HepG2 (cell line): ENCODE data around the gene CCT6A.
"Not testable (repeated sequence)": the region's sequence is repeated elsewhere in the genome, so short reads cannot be mapped to it uniquely, and the experiment has no call there.

Source experiments
- CTCF ChIP-seq: sonication (generic); formaldehyde crosslinking; IDR thresholded peaks from 2 replicates; pipeline ENCODE4 v1.5.0; 2020; ENCODE audit warnings: mild to moderate bottlenecking, missing genetic modification reagents, moderate library complexity
- EZH2 ChIP-seq: conservative IDR thresholded peaks from 2 replicates; pipeline ENCODE4 v1.6.1; 2012; ENCODE audit warnings: mild to moderate bottlenecking, low read depth, low read length, moderate library complexity
- MTA3 ChIP-seq: sonication (generic); formaldehyde crosslinking; IDR thresholded peaks from 2 replicates; pipeline ENCODE4 v1.4.0; 2020; ENCODE audit warnings: missing genetic modification reagents
- MXD1 ChIP-seq: sonication (generic); formaldehyde crosslinking; IDR thresholded peaks from 2 replicates; pipeline ENCODE4 v1.4.0; 2020; ENCODE audit warnings: mild to moderate bottlenecking, missing genetic modification reagents
- PREB ChIP-seq: sonication (generic); formaldehyde crosslinking; IDR thresholded peaks from 2 replicates; pipeline ENCODE4 v1.4.0; 2020; ENCODE audit warnings: missing genetic modification reagents
- ZNF234 ChIP-seq: sonication (generic); formaldehyde crosslinking; conservative IDR thresholded peaks from 2 replicates; pipeline ENCODE4 v1.5.1; 2020; ENCODE audit warnings: mild to moderate bottlenecking, missing genetic modification reagents

GRCh38 chr7:56066376-56066775 lies 14.8 kb downstream of the CCT6A start:
- not testable (repeated sequence) for TF ChIP-seq ZNF234 (CRISPR knock-in tag); EZH2; CTCF; PREB (CRISPR knock-in tag); MTA3 (CRISPR knock-in tag); MXD1 (CRISPR knock-in tag)
